ENCODE measurements around the gene MCM3.

The MCM3 gene

DNA sequence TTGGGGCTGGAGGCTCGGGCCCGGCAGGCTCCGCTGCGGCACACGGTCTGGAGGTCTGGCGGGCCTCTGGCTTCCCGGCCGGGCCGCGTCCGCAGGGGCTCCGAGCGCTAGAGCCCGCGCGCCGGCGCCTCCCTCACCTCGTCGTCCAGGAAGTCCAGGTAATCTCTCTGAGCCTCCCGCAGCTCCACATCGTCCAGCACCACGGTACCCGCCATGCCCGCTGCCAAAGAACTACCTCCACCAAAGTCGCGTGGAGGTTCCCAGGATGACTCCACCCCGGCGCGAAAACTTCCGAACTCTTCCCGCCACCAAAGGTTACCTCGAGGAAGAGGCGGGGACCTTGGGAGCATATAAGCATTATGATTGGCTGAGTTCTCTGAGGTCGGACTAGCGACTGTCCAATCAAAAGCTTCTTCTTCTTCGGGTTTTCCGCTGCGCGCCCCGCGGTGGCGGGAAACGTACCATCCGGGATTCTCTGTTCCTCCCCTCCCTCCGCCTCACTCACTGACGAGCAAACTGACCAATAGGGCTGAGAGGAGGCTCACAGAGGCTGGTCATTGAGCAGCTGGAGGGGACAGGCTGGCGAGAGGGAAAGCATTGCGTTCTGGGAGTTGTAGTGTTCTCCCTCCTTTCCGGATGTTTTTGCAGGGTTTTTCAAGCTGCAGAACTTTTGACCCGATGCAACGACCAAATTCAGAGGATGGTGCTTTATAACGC, at the start of gene MCM3:
MCM3 (minus strand) TSS at position 283 of the 717 bp plus-strand sequence; CDS start at position 215, 68 bp downstream.
- peak; percentile 80 to 91 for DNase-seq (ENCODE audit: low read depth in 1 of 2, low spot score in 1 of 2)

DNA sequence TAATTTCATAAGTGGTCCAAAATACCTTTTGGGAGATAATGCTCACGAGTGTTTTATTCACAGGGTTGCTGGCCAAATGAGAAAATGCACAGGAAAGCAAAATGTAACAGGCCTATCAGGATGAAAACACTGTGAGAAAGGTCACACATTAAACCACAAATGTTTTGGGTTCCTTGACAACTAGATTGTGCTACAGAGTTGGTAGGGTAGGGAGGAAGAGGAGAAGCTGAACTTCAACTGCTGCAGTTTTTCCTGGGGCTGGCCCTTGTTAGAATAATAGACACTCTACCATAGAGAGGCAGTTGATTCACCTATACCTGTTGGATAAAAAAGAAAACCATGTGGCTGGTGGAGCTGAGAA, 49.3 kb upstream of the MCM3 start:
- DNase-seq (ENCODE audit: low read depth in 1 of 2, low spot score in 1 of 2), result no peak

DNA sequence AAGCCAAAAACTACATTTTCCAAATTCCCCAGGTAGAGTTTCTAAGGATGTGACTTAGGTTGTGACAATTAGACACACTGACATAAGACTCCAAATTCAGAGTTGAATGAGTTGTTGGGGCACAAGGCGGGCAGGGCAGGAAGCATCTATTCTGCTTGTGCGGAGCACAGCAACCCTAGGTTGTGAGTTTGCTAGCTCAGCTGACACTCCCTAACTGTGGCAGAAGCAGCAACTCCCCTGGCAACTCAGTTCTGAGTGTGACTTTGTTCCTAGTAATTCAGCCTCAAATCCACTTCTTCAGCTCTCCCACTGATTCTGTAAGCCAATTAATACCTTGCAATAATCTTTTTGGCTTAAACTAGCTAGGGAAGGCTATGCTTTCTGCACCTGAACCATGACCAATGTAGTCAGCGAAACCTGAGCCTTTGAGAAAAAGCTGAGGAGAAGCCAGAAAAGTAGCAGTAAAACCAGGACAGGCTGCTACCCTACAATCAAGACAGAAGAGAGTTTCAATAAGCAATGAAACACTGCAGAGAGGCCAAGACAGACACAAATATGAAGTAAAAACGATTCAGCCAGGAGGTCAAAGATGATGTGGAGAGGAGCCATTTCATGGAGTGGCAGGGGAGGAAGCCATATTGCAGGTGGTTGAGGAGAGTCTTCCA, 47.4 kb upstream of the MCM3 start:
- no peak for DNase-seq (ENCODE audit: low read depth in 1 of 2, low spot score in 1 of 2)

DNA sequence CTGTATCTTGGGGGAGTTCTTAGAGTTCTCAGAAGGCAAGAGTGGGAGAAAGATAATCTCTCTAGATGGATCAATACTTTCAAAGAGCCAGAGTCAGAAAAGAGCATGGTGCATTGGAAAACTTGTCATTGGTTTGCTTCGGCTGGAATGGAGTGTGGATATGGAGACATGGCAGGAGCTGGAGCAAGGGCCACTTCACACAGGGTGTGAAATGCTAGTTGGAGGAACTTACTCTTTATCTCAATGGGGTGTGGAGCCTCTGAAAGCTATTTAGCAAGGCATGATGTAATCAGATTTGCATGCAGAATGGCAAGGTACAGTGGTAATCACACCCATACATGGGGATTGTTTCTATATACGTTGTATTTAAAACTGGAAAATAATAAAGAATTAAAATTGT, 45.9 kb upstream of the MCM3 start:
- no peak for DNase-seq (ENCODE audit: low read depth in 1 of 2, low spot score in 1 of 2)

DNA sequence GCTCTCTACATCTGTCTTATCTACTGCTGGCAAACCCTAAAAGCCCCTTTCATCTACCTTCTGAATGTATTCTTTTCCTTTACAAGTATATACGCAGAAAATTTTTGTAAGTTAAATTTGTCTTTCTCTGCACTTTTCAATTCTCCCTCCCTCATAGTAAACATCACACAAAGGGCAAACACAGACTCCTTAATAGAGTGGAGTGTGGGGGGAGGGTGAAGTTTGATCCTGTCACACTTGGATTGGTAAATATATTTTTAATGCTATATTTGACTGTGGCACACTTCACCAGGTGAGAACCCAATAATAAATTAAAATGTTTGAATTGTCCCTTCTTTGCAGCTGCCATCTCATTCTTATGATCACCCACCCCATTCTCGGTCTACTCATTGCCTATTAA, 44.2 kb upstream of the MCM3 start:
- no peak for DNase-seq (ENCODE audit: low read depth in 1 of 2, low spot score in 1 of 2)

DNA sequence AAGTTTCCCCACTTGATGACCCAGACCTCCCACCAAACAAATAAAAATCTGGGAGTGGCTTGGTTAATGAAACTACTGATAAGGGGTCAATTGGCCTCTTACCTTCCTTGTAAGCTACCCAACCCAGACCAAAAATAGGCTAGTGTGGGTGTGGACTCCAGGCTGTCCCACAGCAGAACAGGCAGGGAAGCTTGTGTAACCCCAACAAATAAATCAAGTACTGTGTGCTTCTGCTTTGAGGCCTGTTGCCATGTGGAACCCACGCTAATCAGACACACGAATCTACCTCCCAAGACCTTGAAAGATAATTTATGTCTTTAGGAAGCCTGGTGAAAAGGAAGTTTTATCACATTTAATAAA, 43.7 kb upstream of the MCM3 start:
- DNase-seq (ENCODE audit: low read depth in 1 of 2, low spot score in 1 of 2), result no peak

DNA sequence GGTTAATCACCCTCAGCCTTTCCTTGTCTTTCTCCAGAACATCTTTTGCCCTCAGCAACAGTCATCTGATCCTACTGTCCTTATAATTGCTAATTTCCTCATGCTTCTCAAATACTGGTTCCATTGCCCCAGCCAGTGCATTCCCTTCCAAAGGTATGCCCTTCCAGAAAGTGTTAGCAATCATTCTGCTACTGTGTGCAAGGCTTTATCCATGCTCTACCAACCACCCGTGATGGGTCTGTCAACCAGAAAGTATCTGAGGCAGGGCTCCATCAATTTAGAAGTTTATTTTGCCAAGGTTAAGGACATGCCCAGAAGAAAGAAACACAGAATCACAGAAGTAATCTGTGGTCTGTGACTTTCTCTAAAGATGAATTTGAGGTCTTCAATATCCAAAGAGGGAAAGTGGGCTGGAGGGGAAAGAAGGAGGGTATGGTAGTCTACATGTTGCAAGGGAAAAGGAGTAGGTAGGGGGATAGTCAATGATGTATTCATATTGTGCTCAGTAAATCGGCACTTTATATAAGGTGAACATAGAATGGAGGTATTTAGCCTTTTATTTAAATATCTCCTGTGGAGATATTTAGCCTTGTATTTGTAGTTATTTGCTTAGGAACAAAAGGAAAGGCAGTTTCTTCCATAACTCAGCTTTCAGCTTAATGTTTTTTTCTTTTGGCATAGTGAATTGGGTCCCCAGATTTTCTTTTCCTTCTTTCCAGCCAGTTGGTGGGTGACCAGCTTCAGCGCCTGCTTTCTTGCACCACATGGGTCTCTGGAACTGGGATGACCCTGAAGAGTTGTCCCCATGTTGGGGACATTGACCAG, 42.2 kb upstream of the MCM3 start:
- no peak for DNase-seq (ENCODE audit: low read depth in 1 of 2, low spot score in 1 of 2)

DNA sequence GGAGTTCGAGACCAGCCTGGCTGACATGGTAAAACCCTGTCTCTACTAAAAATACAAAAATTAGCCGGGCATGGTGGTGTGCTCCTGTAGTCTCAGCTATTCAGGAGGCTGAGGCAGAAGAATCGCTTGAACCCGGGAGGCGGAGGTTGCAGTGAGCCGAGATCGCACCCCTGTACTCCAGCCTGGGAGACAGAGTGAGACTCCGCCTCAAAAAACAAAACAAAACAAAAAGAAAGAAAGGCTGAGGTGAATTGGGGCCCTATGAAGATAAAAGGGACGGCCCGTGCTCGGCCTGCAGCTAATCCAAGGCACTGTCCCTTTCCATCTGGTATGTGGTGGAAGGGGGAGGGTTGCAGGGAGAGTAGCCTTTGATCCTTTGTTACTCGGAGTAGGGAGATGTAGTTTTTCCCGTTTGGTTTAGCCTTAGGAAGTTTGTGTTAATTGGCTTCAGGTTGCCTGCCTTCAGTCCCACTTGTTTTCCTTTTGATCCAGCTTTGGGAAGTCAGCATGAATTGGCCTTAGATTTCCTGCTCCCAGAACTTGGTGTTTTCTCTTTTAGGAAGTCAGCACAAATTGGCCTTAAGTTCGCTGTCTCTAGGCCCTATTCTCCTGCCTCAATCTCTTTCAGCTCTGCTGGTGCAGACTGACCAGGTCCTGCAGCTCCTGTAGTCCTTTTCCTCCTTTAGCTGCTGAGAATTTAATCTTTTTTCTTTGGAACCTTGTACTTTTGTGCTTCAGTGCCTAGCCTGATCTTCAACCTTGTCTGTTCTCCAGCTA, 41.3 kb upstream of the MCM3 start:
- no peak for DNase-seq (ENCODE audit: low read depth in 1 of 2, low spot score in 1 of 2)

DNA sequence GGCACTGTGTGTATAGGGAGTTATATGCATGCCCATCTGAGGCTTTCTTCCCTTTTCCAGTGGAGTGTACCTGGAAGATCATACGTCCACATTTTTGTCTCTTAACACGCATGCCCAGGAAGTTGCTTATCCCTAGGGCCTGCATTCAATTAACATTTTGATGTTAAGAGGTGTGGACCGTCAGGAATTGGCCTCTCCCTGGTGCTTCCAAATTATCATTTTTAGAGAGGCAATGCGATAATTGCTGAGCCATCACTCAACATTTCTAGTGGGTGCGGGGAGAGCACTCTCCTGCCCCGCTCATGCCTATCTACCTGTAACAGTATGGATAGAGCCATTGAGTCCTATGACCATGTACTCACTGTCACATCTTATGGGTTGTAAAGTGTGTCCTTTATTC, 39.6 kb upstream of the MCM3 start:
- no peak for DNase-seq (ENCODE audit: low read depth in 1 of 2, low spot score in 1 of 2)

DNA sequence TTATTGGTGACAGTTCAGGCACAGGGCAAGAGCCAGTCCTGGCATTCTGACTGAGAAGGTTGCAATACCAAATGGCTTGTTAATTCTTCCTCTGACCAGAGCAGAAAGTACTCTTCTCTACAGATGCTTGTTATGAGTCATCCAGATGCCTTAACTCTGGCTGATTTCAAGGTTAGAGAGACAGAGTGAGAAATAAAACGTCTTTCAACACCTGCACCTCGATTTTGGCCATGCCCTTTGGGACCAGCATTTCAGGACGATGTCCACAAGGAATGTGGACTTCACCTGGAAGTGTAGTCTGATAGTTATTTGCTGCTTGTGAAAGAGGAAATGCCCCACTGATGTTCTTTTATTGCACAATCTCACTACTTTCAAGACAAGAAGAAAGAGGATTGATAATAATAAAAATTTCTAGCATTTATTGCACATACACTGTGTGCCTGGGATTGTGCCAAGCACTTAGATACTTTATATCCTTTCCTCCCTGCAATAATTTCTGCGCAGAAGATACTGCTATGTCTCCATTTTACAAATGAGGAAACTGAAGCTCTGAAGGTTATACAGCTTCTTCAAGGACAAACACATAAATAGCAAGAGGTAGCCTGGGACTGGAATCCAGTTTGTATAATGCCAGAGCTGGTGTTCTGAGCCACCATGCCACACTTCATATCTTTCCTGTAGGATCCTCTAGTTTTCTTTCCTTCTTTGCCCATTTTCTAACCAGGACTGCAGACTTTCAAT, 33.5 kb upstream of the MCM3 start:
- DNase-seq (ENCODE audit: low read depth in 1 of 2, low spot score in 1 of 2), result no peak

DNA sequence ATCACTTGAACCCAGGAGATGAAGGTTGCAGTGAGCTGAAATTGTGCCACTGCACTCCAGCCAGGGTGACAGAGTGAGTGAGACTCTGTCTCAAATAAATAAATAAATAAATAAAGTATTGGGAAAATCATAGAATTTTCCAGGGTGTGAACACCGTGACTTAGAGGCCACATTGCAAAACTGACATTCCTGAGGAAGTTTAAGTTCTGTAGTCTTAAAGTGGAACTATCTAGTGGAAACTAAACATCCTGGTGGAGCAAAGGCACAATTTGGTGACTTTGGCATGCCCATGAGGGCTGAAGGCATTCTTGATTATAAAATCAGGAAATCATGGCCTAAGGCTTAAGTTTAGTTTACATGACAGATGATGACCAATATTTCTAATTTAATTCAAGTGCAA, 32.7 kb upstream of the MCM3 start:
- no peak for DNase-seq (ENCODE audit: low read depth in 1 of 2, low spot score in 1 of 2)

DNA sequence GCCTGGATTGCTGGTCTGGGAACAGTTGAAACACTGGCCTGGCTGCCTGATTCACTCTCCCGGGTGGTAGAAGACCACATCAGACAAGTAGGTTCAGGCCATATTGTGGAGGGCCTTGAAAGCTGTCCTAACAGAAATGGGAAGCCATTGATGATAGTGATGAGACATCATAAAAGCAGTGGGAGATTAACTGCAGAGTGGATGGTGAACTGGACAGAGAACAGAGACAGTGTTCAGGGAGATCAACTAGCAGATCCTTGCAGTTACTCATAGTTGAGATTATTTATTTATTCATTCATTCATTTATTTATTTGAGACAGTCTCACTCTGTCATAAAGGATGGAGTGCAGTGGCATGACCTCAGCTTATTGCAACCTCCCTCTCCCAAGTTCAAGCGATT, 30.2 kb upstream of the MCM3 start:
- DNase-seq (ENCODE audit: low read depth in 1 of 2, low spot score in 1 of 2), result no peak

DNA sequence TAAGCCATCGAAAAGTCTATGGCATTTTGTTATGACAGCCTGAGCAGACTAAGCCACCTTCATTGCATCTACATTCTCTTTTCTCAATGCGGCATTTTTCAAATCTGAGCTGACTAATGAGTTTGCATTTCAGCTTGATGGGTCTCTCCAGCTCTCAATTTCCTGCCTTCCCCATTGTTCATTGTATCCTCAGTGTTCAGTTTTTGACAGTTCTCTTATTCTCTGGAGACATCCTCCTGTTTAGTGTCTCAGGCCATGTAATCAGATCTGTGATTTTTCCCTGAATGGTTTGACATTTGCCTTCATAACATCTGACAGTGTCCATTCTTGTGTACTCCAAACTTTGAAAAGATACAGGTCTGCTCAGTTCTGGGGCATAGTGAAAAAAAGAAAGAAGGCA, 27.9 kb upstream of the MCM3 start:
- no peak for DNase-seq (ENCODE audit: low read depth in 1 of 2, low spot score in 1 of 2)

DNA sequence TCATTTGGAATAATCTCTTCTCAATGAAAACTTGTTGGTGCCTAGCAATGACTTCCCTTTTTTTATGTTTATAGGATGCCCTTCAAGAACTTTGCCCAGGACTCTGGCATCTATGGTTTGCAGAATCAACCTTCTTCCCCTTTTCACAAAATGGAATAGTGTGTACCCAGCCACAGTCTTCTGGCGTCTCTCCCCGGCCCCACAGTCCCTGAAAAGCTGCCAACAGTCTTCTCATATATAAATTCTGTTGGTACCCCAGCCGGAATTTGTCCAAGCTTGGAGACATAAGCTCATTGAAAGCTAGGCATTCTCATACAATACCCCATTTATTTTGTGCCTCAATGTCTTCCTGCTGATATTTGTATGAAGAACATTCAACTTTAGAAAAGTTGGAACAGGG, 26.4 kb upstream of the MCM3 start:
- DNase-seq (ENCODE audit: low read depth in 1 of 2, low spot score in 1 of 2), result no peak

DNA sequence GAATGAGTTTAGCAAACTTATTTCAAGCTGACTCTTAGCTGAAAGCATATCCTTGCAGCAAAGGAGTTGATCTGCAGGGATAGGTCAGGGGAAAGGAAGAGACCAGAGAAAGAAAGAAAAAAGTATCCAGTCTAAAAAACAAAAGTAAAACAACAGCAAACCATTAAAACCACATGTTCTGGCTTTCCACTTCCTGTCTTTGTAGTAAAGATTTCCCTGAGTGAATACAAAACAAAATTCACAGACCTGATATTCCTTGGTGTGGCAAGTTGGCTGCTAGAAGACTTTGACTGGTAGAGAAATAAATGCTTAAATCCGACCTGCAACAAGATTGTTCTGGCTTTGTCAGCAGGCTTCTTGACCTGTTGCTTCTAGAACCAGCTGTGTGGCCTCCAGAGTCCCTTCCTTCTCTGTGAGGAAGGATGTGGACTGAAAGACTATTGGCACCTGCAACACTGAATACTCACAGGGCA, 23.4 kb upstream of the MCM3 start:
- no peak for DNase-seq (ENCODE audit: low read depth in 1 of 2, low spot score in 1 of 2)

DNA sequence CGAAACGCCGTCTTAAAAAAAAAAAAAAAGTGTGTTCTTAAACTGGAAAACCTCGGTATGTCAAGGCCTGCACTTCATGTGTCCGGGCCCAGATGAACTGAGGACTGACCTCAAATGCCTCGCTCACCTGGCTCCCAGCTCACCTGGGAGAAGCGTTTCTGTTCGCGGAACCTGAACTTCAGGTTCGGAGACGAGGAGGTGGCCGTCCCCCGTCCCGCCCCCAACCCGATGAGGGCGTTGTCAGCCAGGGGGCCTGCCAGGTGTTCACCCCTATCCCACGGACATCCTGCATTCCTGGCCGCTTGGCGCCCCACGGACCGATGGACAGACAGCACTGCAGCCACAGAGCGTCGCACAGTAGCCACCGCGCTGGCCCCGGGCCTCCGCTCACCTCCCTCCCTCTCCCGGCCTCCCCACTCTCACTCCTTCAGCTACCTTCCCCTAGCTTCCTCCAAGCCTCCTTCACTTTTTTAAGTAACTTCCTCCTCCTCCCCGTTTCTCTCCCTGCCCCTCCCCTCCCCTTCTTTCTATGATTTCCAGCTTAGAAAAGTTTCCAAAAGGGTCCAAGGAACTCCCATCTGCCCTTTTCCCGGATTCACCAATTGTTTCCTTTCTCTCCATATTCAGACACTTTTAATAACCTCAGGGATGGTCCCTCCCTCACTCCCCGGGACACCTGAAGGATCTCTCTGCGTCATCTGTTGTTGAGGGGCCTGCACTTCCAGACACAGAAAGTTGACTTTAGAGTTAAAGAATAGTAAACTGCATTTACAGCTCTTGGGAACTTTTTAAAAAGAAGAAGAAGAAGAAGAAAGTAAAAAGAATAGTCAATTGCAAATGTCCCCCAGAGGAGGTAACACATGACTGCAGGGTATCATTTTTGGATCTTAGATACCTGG, 22.7 kb upstream of the MCM3 start:
- no peak for DNase-seq (ENCODE audit: low read depth in 1 of 2, low spot score in 1 of 2)

DNA sequence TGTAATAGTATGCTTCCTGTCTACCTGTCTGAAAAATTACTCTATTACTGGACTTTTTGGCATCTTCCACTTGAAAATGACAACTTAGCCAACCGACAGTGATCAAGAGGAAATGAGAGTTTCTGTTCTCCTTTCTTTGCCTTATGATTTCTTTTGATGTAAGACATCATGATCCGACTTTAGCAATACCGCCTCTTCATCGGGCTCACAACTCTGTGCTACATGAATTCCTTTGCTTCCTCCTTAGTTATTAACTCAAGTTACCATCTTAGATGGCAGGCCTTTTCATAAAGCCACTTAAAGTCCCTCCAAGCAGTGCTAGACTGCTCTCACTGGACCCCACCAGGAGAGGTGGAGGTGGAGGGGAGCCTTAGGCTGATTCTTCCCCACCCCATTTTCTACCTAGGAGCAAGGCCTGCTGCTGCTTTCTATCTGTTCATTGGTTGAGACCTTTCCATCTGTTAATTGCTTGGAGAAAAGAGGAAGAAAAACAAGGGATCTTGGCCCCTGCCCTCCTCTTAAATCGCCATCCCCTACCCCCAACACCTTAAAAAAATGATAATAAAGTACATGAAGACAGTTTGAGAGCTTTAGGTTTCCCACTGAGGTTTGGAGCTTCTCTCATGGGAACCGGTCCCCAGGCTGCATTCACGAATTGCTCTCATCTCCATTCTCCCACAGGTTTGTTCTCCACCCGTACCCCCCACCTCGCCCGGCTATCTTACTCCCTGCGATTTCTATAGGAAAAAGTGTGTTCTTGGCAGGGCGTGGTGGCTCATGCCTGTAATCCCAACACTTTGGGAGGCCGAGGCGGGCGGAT, 21.6 kb upstream of the MCM3 start:
- no peak for DNase-seq (ENCODE audit: low read depth in 1 of 2, low spot score in 1 of 2)

DNA sequence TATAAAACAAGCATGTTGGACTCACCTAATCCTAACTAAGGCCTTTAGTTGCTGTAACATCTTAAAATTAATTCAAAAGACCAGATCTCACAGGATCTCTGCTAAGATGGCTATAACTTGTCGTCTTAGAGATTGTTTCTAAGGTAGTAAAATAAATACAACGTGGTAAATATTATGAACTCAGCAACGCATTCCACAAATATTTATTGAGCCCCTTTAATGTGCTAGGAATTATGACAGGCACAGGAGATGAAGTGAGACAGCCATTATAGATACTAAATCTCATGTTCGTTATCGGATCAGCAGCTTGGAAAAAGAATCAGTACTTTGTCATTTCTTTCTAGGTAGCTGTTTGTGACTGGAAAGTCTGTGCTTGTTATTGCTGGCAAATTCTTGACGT, 20.9 kb upstream of the MCM3 start:
- no peak for DNase-seq (ENCODE audit: low read depth in 1 of 2, low spot score in 1 of 2)

DNA sequence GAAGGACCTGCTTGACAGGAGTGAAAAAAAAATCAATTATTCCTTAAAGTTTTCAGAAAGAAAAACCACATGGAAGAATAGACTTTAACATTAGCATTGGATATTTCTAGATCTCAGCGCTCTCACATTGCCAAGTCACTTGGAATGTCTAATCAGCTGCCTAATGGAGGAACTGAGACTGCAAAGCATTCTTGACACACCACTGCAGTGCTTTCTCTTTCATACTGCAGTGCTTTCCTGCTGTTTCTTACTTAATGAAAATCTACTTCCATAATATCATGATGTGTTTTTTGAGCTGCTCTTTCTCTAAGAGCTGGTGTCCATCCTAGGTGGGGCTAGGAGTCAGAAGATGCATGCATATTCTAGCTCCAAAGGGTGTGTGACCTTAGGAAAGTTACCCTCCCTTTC, 20.4 kb upstream of the MCM3 start:
- no peak for DNase-seq (ENCODE audit: low read depth in 1 of 2, low spot score in 1 of 2)
